HCT116 (cell line): ENCODE results near the gene TRIP13. TPM values are rescaled to one million over a fixed set of nuclear protein-coding genes. Genes with fewer than 3 reads are reported as not detected.

ENCODE experiments used
- ATAC-seq: fragments of 200-7000 bp; cut with Tn5 transposase; 2 replicates; pipeline ENCODE4 v1.9.1; 2020; ENCODE audit warnings: mild to moderate bottlenecking, moderate library complexity
- BruUV-seq: library from RNA; stranded (reverse); fragments of 400-500 nt; replicated peaks from 2 replicates; lab custom pipeline; 2021; lab: Mats Ljungman, UMichigan
- CTCF ChIA-PET: fragments of 300-600 bp; sonication (Branson Sonifier 250); formaldehyde crosslinking; loops from one replicate; lab custom pipeline; 2021; ENCODE audit warnings: antibody characterized with exemption; lab: Charles Lee
- POLR2A ChIA-PET: fragments of 300-600, 350-600 bp; sonication (Branson Sonifier 250); formaldehyde crosslinking; loops from one replicate; lab custom pipeline; 2021; ENCODE audit warnings: antibody characterized with exemption; lab: Charles Lee
- RAD21 ChIA-PET, 2 experiments: fragments of 300-600 bp; sonication (Branson Sonifier 250); formaldehyde crosslinking; loops; one replicate each; lab custom pipeline; 2023; ENCODE audit warnings: low total read pairs in 2 of 2; ENCODE audit not compliant: uncharacterized antibody in 2 of 2, unreplicated experiment in 2 of 2, low non-redundant PET in 1 of 2; lab: Charles Lee
- DNase-seq: peaks from one replicate; pipeline ENCODE4 v3.0.0-alpha.2; 2010; ENCODE audit warnings: low read depth, low spot score
- H2AFZ ChIP-seq: fragments of 200-600 bp; shearing (Covaris generic), sonication (generic); 2 replicates; pipeline ENCODE4 v1.6.1; 2017; ENCODE audit warnings: low read depth, mixed run types, mixed read lengths, antibody characterized with exemption, low read length; ENCODE audit not compliant: poor library complexity, severe bottlenecking
- H3K27ac ChIP-seq: 2 replicates; pipeline ENCODE4 v1.5.1; 2012; ENCODE audit warnings: low read depth, low read length
- H3K27me3 ChIP-seq: fragments of 200-600 bp; sonication (generic); 2 replicates; pipeline ENCODE4 v1.6.1; 2016; ENCODE audit warnings: mixed run types, low read length, mixed read lengths; ENCODE audit not compliant: insufficient read depth
- H3K36me3 ChIP-seq, 2 experiments: fragments of 200-500 bp in 1 of 2; fragments of 200-600 bp in 1 of 2; sonication (Bioruptor generic) in 1 of 2; sonication (generic) in 1 of 2; 2 replicates each; pipeline versions ENCODE4 v1.5.1 to v1.6.1; 2014 to 2016; ENCODE audit warnings: low read length in 2 of 2, inconsistent platforms in 1 of 2, mixed read lengths in 1 of 2, mixed run types in 1 of 2; ENCODE audit not compliant: insufficient read depth in 2 of 2, control insufficient read depth in 1 of 2
- H3K4me1 ChIP-seq, 2 experiments: fragments of 200-600 bp in 1 of 2; sonication (generic) in 1 of 2; 2 replicates each; pipeline versions ENCODE4 v1.5.1 to v1.6.1; 2012 to 2017; ENCODE audit warnings: low read length in 2 of 2, inconsistent platforms in 1 of 2, mild to moderate bottlenecking in 1 of 2, mixed read lengths in 1 of 2, mixed run types in 1 of 2, moderate library complexity in 1 of 2; ENCODE audit not compliant: insufficient read depth in 2 of 2, control insufficient read depth in 1 of 2
- H3K4me2 ChIP-seq: fragments of 200-600 bp; sonication (generic); 2 replicates; pipeline ENCODE4 v1.6.1; 2017; ENCODE audit warnings: mixed run types, low read length, mixed read lengths
- H3K4me3 ChIP-seq, 2 experiments: fragments of 200-600 bp in 1 of 2; sonication (generic) in 1 of 2; replicated peaks in 1 of 2; 2 replicates each; pipeline ENCODE4 v1.5.1; 2011 to 2016; ENCODE audit warnings: low read length in 2 of 2, control low read depth in 1 of 2, low read depth in 1 of 2, mild to moderate bottlenecking in 1 of 2, mixed read lengths in 1 of 2, mixed run types in 1 of 2
- H3K79me2 ChIP-seq: fragments of 200-600 bp; sonication (generic); 2 replicates; pipeline ENCODE4 v1.6.1; 2017; ENCODE audit warnings: mild to moderate bottlenecking, mixed run types, low read length, moderate library complexity, mixed read lengths; ENCODE audit not compliant: insufficient read depth
- H3K9ac ChIP-seq: fragments of 200-600 bp; sonication (generic); 2 replicates; pipeline ENCODE4 v1.6.1; 2016; ENCODE audit warnings: low read length, mixed read lengths
- H3K9me2 ChIP-seq: fragments of 200-600 bp; sonication (generic), shearing (Covaris generic); 2 replicates; pipeline ENCODE4 v1.6.1; 2017; ENCODE audit warnings: mixed run types, mild to moderate bottlenecking, moderate library complexity; ENCODE audit not compliant: insufficient read depth
- H3K9me3 ChIP-seq, 2 experiments: fragments of 200-500 bp in 1 of 2; fragments of 200-600 bp in 1 of 2; sonication (Bioruptor generic) in 1 of 2; sonication (generic) in 1 of 2; 2 replicates each; pipeline ENCODE4 v1.6.1; 2014 to 2017; ENCODE audit warnings: low read length in 2 of 2, mixed read lengths in 2 of 2, inconsistent platforms in 1 of 2, low read depth in 1 of 2, mild to moderate bottlenecking in 1 of 2, mixed run types in 1 of 2, moderate library complexity in 1 of 2; ENCODE audit not compliant: control insufficient read depth in 1 of 2, insufficient read depth in 1 of 2
- H4K20me1 ChIP-seq: fragments of 200-600 bp; sonication (generic), shearing (Covaris generic); 2 replicates; pipeline ENCODE4 v1.6.1; 2017; ENCODE audit warnings: mixed run types, mild to moderate bottlenecking, moderate library complexity; ENCODE audit not compliant: insufficient read depth
- CEBPB ChIP-seq: IDR thresholded peaks from 2 replicates; pipeline ENCODE4 v1.6.1; 2012; ENCODE audit warnings: low read depth
- FOSL1 ChIP-seq: IDR thresholded peaks from 2 replicates; pipeline ENCODE4 v1.6.1; 2012; ENCODE audit warnings: low read depth
- POLR2A ChIP-seq: IDR thresholded peaks from 2 replicates; pipeline ENCODE4 v1.7.0; 2011; ENCODE audit warnings: borderline replicate concordance; ENCODE audit not compliant: insufficient read depth, insufficient read length; ENCODE audit errors: extremely low read depth
- POLR2AphosphoS5 ChIP-seq: IDR thresholded peaks from 2 replicates; pipeline ENCODE4 v1.6.1; 2011; ENCODE audit warnings: mild to moderate bottlenecking, low read depth, low read length, moderate library complexity
- RAD21 ChIP-seq: IDR thresholded peaks from 2 replicates; pipeline ENCODE4 v1.6.1; 2012; ENCODE audit warnings: low read depth, mild to moderate bottlenecking
- SIN3A ChIP-seq: IDR thresholded peaks from 2 replicates; pipeline ENCODE4 v1.6.1; 2012; ENCODE audit warnings: low read depth
- SP1 ChIP-seq: IDR thresholded peaks from 2 replicates; pipeline ENCODE4 v1.6.1; 2012; ENCODE audit warnings: low read depth
- SRF ChIP-seq: IDR thresholded peaks from 2 replicates; pipeline ENCODE4 v1.6.1; 2012; ENCODE audit warnings: low read depth
- TCF7L2 ChIP-seq: IDR thresholded peaks from 2 replicates; pipeline ENCODE4 v1.7.0; 2011; ENCODE audit warnings: borderline replicate concordance, inconsistent platforms; ENCODE audit not compliant: insufficient read depth, insufficient read length; ENCODE audit errors: extremely low read depth
- ZFX ChIP-seq: fragments of 450-650 bp; IDR thresholded peaks from 2 replicates; pipeline ENCODE4 v1.6.1; 2017
- intact Hi-C: fragments of 100-400 bp; cut with micrococcal nuclease; formaldehyde crosslinking; loops from 2 replicates; pipeline ENCODE4 v1.10.0; 2022
- total RNA-seq: library from RNA; stranded (reverse); gene quantifications from one replicate; pipeline ENCODE4 v1.2.1, GENCODE V29; 2021; ENCODE audit not compliant: unreplicated experiment
- TF ChIP-seq, protein P1 (sequence below): IDR thresholded peaks from 2 replicates; pipeline ENCODE4 v1.6.1; 2012
- TF ChIP-seq, protein P2 (sequence below): IDR thresholded peaks from 2 replicates; pipeline ENCODE4 v1.6.1; 2011; ENCODE audit warnings: mild to moderate bottlenecking, low read length, moderate library complexity; ENCODE audit not compliant: insufficient replicate concordance; ENCODE audit errors: extremely low read depth
- TF ChIP-seq, protein P3 (sequence below): IDR thresholded peaks from 2 replicates; pipeline ENCODE4 v1.6.1; 2012
- TF ChIP-seq, protein P4 (sequence below): IDR thresholded peaks from 2 replicates; pipeline ENCODE4 v1.6.1; 2012; ENCODE audit warnings: low read depth

Gene TRIP13
- total RNA-seq, 1 experiment from 2014 or later, result 45.0 TPM

DNA sequence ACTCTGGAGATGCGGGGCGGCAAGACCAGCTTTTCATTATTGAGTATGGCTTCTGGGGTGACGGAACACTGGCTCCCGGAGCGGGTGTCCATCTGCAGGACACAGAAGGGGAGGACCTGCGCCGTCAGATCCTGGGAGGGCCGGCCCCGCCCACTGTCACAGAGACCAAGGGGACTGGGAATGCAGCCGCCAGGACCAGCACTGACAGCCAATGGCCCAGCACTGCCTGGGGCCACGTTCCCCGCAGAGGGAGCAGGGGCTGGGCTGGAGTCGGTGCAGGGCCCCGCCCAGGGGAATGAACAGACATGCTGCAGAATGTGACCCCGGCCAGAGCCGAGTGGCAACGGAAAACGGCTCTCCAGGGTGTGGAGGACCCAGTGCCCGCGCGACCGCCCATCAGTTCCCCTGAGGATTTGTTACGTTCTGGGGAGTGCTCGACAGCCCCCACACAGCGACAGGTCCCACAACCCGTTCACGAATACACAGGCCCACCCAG is 42.1 kb upstream of the TRIP13 start, which contains the start of gene ZDHHC11:
TSS of gene ZDHHC11 (minus strand) at position 476 of the 496 bp plus-strand sequence. CDS start at position 92, 384 bp downstream.
- CTCF ChIA-PET, result no interaction called here
- no peaks in the 10 kb centered on the region for H3K4me1 ChIP-seq
- no peak for TF ChIP-seq ZFX
- TF ChIP-seq, all 23 proteins: peak for 0
- no peak within 1 kb of the TSS for H3K27ac ChIP-seq
- no peaks in the 10 kb centered on the region for H3K36me3 ChIP-seq
- intact Hi-C loops, result no loop called here
- no peak within 1 kb of the TSS for H3K4me2 ChIP-seq
- H3K27me3 ChIP-seq, result no peaks in the 10 kb centered on the region
- no peaks in the 10 kb centered on the region for H3K9me3 ChIP-seq
- H3K79me2 ChIP-seq, result no peaks in the 10 kb centered on the region
- ATAC-seq (peak; percentile 51), DNase-seq (no peak)
- no peaks in the 10 kb centered on the region for H4K20me1 ChIP-seq
- H3K4me3 ChIP-seq, result no peak within 1 kb of the TSS
- ChIA-PET RAD21 (no interaction called here), POLR2A (no interaction called here)
- H3K9ac ChIP-seq, result no peak within 1 kb of the TSS
- H2AFZ ChIP-seq, result no peak within 1 kb of the TSS
- BruUV-seq, result no TSS peak
- H3K9me2 ChIP-seq, result no peaks in the 10 kb centered on the region

DNA sequence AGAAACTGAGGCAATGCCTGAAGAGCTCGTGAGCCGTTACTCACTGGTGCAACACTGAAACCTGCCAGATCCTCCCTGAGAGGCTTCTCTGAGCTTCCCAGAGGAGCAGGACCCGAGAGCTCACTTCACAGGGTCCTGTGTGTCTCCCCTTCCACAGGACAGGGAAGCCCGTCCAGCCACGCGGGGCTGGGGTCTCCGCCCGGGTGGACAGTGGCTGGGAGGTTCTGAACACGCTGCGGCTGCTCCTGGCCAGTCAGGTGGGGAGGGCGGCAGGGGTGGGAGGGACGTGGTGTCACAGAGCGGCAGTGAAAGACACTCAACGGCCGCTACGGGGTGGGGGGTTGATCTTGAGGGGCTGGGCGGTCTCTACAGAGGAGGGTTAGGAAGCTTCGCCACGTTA is 41.6 kb upstream of the TRIP13 start:
- Histone ChIP-seq H3K4me3 (no peak overlapping the region), H3K79me2 (no peaks in the 10 kb centered on the region), H3K4me2 (no peak overlapping the region), H3K4me1 (no peaks in the 10 kb centered on the region), H3K36me3 (no peaks in the 10 kb centered on the region), H4K20me1 (no peaks in the 10 kb centered on the region), H3K27me3 (no peaks in the 10 kb centered on the region), H3K9me3 (no peaks in the 10 kb centered on the region), H2AFZ (no peak overlapping the region), H3K27ac (no peak overlapping the region), H3K9me2 (no peaks in the 10 kb centered on the region), H3K9ac (no peak overlapping the region)
- no peak for DNase-seq
- RAD21 ChIA-PET, result no interaction called here
- no peak for ATAC-seq
- no TSS peak for BruUV-seq
- POLR2A ChIA-PET, result no interaction called here
- intact Hi-C loops, result no loop called here
- CTCF ChIA-PET, result no interaction called here
- TF ChIP-seq TCF7L2 (no peak), RAD21 (no peak), SP1 (no peak), POLR2A (no peak), SRF (no peak), CEBPB (no peak), POLR2AphosphoS5 (no peak), FOSL1 (no peak), SIN3A (no peak), ZFX (no peak)
- TF ChIP-seq, protein P1, sequence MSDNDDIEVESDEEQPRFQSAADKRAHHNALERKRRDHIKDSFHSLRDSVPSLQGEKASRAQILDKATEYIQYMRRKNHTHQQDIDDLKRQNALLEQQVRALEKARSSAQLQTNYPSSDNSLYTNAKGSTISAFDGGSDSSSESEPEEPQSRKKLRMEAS, result no peak
- TF ChIP-seq, protein P2, sequence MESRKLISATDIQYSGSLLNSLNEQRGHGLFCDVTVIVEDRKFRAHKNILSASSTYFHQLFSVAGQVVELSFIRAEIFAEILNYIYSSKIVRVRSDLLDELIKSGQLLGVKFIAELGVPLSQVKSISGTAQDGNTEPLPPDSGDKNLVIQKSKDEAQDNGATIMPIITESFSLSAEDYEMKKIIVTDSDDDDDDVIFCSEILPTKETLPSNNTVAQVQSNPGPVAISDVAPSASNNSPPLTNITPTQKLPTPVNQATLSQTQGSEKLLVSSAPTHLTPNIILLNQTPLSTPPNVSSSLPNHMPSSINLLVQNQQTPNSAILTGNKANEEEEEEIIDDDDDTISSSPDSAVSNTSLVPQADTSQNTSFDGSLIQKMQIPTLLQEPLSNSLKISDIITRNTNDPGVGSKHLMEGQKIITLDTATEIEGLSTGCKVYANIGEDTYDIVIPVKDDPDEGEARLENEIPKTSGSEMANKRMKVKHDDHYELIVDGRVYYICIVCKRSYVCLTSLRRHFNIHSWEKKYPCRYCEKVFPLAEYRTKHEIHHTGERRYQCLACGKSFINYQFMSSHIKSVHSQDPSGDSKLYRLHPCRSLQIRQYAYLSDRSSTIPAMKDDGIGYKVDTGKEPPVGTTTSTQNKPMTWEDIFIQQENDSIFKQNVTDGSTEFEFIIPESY, result no peak
- TF ChIP-seq, protein P3, sequence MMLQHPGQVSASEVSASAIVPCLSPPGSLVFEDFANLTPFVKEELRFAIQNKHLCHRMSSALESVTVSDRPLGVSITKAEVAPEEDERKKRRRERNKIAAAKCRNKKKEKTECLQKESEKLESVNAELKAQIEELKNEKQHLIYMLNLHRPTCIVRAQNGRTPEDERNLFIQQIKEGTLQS, result no peak
- TF ChIP-seq, protein P4, sequence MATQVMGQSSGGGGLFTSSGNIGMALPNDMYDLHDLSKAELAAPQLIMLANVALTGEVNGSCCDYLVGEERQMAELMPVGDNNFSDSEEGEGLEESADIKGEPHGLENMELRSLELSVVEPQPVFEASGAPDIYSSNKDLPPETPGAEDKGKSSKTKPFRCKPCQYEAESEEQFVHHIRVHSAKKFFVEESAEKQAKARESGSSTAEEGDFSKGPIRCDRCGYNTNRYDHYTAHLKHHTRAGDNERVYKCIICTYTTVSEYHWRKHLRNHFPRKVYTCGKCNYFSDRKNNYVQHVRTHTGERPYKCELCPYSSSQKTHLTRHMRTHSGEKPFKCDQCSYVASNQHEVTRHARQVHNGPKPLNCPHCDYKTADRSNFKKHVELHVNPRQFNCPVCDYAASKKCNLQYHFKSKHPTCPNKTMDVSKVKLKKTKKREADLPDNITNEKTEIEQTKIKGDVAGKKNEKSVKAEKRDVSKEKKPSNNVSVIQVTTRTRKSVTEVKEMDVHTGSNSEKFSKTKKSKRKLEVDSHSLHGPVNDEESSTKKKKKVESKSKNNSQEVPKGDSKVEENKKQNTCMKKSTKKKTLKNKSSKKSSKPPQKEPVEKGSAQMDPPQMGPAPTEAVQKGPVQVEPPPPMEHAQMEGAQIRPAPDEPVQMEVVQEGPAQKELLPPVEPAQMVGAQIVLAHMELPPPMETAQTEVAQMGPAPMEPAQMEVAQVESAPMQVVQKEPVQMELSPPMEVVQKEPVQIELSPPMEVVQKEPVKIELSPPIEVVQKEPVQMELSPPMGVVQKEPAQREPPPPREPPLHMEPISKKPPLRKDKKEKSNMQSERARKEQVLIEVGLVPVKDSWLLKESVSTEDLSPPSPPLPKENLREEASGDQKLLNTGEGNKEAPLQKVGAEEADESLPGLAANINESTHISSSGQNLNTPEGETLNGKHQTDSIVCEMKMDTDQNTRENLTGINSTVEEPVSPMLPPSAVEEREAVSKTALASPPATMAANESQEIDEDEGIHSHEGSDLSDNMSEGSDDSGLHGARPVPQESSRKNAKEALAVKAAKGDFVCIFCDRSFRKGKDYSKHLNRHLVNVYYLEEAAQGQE, result no peak
